AG09319 (cell line): ENCODE results near the gene PCDHGA2.
A peak's percentile ranks its signal among the peaks of the same experiment; 100 is the strongest.
"Not testable (repeated sequence)": the region's sequence is repeated elsewhere in the genome, so short reads cannot be mapped to it uniquely, and the experiment has no call there.

Source experiments
- DNase-seq: peaks from one replicate; pipeline ENCODE4 v3.0.0-alpha.2; 2010; ENCODE audit warnings: low read depth; ENCODE audit errors: extremely low read depth
- TF ChIP-seq, protein P1 (sequence below): IDR thresholded peaks from 2 replicates; pipeline ENCODE4 v1.5.1; 2011; ENCODE audit warnings: low read depth, mild to moderate bottlenecking, inconsistent platforms, low read length, moderate library complexity

Gene PCDHGA2

DNA sequence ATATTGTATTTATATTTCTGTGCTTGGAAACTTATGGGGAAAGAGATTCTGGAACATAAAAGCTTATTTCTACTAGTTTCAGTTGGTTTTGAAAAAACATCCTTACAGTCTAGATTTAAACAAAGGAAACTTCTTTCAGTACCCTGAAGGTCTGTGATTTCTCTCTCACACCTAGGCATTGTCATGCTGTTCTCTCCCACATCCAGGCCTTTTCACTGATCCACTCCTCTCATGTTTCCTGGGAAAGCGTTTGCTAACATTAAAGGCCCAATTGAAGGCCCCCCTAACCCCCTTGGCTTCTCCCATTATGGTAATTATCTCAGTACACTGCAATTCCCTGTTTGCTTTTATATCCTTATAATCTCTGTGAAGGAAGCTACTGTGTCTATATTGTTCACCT is 4.2 kb downstream of the PCDHGA2 start:
- TF ChIP-seq, protein P1, sequence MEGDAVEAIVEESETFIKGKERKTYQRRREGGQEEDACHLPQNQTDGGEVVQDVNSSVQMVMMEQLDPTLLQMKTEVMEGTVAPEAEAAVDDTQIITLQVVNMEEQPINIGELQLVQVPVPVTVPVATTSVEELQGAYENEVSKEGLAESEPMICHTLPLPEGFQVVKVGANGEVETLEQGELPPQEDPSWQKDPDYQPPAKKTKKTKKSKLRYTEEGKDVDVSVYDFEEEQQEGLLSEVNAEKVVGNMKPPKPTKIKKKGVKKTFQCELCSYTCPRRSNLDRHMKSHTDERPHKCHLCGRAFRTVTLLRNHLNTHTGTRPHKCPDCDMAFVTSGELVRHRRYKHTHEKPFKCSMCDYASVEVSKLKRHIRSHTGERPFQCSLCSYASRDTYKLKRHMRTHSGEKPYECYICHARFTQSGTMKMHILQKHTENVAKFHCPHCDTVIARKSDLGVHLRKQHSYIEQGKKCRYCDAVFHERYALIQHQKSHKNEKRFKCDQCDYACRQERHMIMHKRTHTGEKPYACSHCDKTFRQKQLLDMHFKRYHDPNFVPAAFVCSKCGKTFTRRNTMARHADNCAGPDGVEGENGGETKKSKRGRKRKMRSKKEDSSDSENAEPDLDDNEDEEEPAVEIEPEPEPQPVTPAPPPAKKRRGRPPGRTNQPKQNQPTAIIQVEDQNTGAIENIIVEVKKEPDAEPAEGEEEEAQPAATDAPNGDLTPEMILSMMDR, result no peak
- no peak for DNase-seq

DNA sequence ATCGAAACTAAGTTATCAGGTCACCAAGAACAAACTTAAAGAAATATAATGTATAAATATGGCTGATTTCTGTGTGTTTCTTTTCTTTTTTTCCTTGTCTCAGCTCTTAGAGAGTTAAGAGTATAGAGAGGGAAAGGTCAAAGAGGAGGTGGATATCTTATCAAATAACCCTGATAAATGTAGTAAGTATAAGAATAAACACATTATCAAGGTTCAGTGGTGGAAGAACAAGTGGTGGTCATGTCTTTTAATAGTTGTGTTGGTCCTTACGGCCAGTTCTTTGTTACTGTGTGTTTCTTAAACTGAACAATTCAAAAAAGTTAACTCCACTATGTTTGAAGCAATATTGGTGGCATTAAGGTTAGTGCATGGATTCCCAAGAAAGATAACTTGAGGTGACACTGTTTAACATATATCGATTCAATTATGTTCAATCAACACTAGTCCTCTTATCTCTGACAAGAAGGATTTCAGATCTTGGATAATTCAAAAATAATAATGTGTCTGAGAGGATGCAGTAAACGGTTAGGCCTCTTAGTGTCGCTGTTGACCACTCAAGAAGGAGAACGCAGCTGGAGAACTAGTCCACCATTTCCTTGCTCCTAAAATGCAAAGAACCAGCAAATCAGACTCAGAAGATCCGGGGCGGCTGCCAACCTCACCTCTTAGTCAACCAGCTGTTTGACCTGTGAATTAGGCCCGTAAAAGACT is 4.8 kb downstream of the PCDHGA2 start, which contains the start of gene PCDHGA3:
Gene PCDHGA3, plus strand, starts transcription at position 588 of the 711 bp plus-strand sequence. CDS start 205 bp downstream, outside the sequence.
- DNase-seq, result no peak
- TF ChIP-seq, protein P1, result peak; percentile 33

DNA sequence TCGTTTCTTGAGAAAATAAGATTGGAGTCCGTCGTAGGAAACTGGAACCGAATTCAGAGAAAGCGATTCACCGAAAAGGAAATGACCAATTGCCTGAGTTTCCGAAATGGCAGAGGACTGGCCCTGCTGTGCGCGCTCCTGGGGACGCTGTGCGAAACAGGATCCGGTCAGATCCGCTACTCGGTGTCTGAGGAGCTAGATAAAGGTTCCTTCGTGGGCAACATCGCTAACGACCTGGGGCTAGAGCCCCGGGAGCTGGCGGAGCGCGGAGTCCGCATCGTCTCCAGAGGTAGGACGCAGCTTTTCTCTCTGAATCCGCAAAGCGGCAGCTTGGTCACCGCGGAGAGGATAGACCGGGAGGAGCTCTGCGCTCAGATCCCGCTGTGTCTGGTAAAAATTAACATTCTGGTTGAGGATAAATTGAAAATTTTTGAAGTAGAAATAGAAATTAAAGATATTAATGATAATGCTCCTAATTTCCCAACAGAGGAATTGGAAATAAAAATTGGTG is 5.4 kb downstream of the PCDHGA2 start:
- TF ChIP-seq, protein P1, result no peak
- DNase-seq, result no peak

DNA sequence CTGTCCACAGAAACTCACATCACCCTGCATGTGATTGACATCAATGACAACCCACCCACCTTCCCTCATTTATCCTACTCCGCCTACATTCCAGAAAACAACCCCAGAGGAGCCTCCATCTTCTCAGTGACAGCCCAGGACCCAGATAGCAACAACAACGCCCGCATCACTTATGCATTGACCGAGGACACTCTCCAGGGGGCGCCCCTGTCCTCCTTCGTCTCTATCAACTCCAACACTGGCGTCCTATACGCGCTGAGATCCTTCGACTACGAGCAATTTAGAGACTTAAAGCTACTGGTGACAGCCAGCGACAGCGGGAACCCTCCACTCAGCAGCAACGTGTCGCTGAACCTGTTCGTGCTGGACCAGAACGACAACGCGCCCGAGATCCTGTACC is 6.8 kb downstream of the PCDHGA2 start:
- no peak for DNase-seq
- TF ChIP-seq, protein P1, result no peak

DNA sequence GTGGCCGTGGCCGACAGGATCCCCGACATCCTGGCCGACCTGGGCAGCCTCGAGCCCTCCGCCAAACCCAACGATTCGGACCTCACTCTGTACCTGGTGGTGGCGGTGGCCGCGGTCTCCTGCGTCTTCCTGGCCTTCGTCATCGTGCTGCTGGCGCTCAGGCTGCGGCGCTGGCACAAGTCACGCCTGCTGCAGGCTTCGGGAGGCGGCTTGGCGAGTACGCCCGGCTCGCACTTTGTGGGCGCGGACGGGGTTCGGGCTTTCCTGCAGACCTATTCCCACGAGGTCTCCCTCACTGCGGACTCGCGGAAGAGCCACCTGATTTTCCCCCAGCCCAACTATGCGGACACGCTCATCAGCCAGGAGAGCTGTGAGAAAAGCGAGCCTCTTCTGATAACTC is 7.5 kb downstream of the PCDHGA2 start:
- not testable (repeated sequence) for DNase-seq

DNA sequence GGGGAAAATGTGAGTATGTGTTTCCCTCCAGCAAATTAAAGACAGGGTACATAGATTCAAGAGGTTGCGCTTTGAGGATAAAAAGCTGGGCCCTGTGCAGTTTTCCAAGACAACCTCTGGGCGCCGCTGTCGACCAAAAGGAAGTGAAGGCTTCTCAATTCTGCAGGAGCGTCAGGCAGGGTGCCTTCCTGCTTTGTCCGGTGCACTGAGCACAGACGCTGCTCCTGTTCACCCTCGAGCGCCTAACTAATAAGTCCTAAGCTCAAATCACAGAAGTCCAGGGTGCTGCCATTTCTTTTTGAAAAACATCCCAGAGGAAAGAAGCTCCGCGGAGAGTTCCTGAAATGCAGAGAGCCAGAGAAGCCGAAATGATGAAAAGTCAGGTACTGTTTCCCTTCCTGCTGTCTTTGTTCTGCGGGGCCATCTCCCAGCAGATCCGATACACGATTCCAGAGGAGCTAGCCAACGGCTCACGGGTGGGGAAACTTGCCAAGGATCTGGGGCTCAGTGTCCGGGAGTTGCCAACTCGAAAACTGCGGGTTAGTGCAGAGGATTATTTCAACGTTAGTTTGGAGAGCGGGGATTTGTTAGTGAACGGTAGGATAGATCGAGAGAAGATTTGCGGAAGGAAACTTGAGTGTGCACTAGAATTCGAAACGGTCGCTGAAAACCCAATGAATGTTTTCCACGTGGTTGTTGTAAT is 11.5 kb downstream of the PCDHGA2 start, which contains the start of gene PCDHGB1:
Gene PCDHGB1, plus strand, starts transcription at position 183 of the 703 bp plus-strand sequence. Its CDS starts 162 bp downstream, at position 345.
- no peak for DNase-seq
- TF ChIP-seq, protein P1, result peak; percentile 45

DNA sequence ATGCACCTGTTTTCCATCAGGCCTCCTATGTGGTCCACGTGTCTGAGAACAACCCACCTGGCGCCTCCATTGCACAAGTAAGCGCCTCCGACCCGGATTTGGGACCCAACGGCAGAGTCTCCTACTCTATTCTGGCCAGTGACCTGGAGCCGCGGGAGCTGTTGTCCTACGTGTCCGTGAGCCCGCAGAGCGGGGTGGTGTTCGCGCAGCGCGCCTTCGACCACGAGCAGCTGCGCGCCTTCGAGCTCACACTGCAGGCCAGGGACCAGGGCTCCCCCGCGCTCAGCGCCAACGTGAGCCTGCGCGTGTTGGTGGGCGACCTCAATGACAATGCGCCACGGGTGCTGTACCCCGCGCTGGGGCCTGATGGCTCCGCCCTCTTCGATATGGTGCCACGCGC is 13.0 kb downstream of the PCDHGA2 start:
- no peak for DNase-seq
- TF ChIP-seq, protein P1, result no peak
